HG02759 (cell line): ENCODE results near the gene FSTL4.
A peak's percentile ranks its signal among the peaks of the same experiment; 100 is the strongest.

Source experiments
- ATAC-seq: cut with Tn5 transposase; IDR thresholded peaks from one replicate; pipeline ENCODE4 v1.9.1; 2021; ENCODE audit warnings: mild to moderate bottlenecking, moderate library complexity; ENCODE audit not compliant: unreplicated experiment

FSTL4 gene

DNA sequence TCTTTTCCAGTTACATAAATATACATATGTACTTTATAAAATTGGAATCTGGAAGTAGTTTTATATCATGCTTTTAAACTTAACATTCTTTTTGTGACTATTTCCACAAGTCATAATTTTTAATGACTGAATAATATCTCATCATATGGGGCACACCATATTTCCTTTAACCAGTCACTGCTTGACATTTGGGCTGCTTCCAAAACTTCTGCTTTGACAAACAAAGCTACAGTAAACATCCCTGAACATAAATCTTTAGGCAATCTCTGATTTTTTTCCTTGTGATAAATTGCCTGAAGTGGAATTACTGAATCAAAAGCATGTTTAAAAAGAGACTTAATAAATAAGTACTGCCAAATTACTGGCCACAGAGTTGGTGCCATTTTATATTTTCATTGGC lies 178.0 kb downstream of the FSTL4 start:
- no peak for ATAC-seq

DNA sequence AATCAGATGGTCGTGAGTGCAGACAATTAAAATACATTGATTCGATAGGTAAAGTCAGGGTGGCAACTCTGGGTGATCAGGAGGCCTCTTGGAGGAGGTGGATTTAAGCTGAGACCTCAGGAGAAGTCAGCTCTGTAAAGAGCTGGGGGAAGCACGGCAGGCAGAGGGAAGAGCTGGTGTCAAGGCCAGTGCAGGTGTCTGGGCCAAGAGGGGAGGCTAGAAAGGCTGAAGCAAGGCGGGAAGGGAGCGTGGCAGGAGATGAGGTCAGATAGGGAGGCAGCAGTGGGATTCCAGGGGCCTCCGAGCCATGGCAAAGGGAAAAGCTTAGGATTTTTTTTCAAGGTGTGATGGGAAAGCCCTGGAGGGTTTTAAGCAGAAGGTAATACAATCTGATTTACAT lies 178.7 kb downstream of the FSTL4 start:
- ATAC-seq: no peak

DNA sequence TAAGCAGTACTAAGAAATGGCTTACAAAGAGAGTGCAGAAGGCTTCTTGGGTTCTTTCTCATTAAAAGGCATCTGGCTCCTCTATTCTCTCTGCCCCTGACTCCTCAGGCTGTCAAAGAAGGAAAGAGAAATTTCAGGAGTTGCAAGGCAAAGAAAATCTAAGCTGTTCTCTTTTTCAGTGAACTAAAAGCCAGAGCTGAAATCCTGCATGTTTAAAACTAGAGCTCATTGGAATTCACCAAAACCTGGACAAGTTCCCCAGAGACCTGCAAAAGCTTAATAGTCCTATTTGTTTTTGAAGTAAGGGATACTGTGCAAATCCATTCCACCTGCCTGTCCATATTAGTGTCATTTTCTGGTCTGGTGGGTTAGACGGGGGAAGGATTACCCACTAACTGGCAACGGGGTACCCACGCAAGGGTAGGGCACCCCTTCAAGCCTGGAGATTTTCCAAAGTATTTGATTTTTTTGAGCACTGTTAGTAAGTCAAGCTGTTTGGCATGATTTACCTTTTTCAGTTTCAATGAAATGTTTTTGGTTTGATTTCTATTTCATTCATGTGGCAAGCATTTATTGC lies 179.3 kb downstream of the FSTL4 start:
- ATAC-seq: no peak

DNA sequence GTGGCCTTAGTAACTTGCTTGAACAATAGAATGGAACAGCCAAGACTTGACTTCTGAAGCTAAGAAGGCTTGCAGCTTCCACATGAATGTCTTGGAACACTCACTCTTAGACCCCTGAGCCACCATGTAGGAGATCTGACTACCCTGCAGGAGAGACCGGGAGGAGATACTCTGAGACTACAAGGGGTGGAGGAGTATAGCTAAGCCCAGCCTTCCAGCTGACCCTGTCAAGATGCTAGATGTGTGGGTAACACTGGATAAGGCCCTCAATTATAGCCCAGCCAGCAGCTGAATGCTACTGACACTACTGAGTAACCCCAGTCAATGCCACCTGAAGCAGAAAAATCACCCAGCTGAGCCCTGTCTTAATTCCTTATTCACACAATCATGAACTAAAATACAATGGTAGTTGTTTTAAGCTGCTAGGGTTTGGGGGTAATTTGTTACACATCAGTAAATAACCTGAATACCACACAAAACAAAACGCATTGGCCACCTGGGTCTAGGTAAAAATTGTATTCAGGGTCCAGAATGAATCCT lies 180.9 kb downstream of the FSTL4 start:
- ATAC-seq: no peak

DNA sequence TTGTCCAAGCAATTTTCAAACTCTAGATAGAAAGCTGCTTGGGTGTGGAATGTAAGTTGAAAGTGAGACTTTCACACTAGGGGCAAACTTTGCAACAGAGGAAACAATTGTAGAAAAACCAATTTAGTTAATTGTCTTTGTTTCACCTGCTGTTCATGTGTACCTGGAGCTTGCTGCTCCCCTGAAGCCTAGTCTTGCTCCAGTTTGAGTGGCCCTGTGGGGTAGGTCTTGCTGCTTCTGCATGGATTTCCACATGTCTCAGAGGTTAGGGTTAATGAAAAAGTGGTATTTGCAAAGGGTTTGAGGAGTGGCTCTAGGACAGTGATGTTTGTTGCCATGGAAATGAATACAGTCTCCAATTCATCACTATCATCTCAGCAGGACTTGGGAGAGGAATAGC lies 182.2 kb downstream of the FSTL4 start:
- no peak for ATAC-seq

DNA sequence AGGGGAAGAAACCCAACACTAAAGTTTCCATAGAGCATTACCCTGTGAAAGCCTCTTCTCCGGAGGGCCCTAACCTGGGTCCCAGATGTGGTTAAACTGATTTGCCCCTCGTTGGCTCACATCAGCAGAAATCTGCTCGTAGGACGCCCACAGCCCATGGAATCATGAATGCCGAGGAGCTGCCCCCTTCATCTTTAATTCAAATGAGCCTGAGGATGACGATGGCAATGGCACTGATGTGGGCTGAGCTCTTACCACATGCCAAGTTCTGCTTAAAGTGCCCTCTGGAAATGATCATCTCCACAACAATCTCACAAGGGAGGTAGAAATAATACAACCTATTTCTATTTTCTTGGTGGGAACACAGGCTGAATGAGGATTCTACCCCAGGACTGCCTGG lies 183.3 kb downstream of the FSTL4 start:
- ATAC-seq: no peak

DNA sequence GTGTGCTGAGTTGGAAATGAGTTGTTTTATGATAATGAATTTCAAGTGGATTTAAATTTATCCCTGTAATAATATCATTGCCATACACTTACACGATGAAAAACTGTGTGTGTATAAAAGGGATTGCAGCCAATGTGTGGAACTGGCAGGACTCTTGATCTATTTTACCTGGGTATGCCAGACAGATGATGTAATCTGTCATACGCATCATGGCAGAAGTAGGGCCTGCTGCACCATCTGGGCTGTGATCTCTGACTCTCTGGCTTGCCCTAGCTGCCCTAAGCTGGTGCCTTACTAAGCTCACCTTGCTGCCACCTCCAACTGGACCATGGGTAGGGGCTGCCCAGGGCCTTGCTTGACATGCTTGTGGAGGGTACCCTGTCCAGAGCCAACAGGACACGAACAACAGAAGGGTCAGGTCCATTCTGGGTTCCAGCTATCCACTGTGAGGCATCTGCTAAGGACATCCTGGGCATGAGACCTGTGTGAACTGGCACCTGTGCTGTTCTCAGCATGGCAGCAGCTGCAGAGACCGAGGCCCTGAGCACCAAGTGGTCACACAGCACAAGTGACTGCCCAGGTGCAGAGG lies 184.2 kb downstream of the FSTL4 start:
- no peak for ATAC-seq

DNA sequence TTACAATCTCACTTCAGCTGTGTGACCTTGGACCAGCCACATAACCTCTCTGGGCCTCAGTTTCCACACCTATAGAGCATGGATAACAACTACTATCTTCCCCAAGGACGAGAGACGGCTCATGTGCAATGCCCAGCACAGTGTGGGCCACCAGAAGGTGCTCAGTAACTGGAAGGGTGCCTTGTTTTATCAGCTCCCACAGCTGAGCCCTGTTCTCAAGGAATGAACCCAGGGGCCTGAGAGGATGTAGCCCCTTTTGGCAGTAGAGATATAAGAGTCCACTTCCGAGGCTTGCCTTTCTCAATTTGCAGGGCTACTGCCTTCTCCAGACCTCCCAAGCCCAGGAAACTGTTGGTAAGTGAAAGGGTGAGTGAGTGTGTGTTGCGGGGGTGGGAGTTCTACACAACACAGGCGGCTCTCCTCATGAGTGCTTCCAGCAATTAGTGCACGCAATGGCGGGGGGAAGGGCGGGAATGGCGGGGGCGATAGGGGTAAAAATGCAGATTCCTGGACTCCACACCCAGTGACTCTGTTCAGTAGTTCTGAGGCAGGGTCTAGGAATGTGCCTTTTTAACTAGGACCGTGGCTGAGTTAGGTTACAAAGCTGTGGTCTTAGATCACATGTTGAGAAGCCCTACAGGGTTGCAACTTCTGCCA lies 185.1 kb downstream of the FSTL4 start:
- no peak for ATAC-seq

DNA sequence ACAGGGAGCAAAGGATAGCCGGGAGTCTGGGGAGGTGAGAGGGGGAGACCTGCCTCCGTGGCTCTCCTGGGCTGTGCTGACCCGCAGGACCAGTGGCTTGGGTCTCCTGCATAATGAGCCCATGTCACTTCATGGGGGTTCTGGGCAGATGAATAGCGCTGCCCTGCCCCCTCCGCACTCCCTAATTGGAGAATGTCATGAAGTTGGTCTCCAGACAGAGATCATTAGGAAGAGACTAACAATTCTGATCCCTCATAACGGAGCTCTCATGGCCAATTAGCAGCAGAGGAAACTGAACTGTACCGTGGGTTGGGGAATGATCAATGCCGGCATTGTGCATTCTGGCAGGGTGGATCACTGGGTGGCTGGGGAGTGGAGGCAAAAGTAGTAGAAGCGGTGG lies 186.1 kb downstream of the FSTL4 start:
- no peak for ATAC-seq

DNA sequence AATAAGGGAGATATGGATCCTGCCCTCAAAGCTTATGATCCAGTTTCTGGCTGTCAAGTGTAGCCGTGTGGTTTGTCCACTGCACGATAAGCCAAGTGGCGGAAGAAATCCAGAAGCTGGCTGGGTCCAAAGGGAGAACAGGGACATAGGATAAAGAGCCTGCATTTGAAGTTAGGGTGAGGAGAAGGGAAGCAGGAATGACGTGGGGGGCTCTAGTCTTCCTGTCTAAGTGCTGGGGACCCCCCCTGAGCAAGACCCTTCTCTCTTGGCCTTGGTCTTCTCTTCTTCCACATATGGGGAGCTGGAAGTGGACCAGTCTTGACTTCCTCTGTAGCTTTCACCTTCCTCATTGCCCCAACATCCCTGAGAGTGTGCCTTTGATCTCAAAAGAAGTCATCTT lies 186.6 kb downstream of the FSTL4 start:
- ATAC-seq: no peak

DNA sequence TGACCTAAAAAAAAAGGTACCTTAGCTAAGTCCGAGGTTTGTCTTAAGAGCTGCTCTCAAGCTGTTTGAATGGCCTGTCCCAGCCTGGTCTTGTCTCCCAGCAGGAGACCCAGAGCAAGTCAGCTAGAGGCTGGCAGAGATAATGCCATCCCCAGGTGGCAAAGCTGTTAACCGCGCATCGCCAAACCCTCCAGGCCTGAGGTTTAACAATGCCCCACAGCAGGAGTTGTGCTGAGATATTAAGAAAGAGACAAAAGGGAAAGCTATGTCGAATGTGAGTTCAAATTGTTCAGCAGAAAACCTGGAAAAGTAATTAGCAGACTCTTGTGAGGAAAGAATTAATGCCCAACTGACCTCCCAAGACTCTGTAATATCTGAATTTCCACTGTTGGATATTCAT lies 187.1 kb downstream of the FSTL4 start:
- ATAC-seq: no peak

DNA sequence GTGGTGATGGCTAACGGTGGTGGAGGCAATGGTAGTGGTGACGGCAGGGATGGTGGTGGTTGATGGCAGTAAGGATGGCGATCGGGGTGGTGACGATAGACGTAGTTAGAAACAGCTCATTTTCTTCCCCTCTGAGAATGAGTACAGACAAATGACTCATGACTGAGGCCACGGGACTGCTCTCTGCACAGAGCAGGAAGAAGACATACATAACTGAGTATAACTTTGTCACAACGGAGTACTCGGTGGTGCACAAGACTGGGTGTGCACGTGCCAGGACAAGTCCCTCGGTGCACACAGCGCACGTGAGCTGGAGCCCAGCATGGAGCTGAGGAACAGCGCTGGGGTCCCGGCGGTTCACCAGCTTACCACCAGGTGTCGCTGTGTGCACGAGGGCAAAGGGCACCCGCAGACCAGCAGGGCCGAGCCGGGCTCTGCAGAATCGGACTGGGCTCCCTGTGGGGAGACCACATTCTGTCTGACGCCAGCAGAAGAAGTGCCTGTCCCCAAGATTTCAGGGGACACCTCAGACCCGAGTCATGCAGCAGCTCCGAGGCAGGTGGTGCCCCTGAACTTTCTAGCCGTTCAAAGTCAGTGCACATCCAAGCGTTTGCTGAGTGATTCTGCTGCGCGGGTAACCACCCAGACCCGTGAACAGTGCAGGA lies 188.6 kb downstream of the FSTL4 start:
- peak; percentile 80 for ATAC-seq

DNA sequence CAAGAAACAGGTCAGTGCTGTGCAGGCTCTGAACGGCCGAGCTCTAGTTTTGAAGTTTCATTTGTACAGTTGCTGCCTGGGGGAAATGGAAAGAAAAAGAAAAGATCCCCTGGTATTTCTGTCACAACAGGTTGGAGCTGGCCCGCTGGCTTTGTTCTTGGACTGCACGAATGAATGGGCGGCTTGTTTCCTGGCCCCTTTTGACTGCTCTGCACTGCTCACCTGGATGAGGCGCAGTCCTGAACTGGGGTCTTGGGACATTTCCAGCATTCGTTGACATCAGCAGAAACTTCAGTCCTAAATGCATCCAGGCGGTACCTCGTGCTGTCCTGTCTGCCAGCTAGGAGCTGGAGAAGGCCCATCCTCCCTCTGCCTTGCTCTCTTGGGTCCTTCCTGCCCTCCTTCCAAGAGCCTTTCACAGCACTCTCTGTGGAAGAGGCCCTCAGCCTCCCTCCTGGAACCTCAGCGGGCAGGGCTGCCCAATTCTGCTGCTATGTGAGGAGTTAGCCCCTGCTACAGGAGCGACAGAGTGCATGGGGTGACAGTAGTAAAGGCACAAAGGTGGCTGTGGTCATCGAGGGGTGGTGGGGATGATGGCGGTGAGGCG lies 189.2 kb downstream of the FSTL4 start:
- ATAC-seq: no peak

DNA sequence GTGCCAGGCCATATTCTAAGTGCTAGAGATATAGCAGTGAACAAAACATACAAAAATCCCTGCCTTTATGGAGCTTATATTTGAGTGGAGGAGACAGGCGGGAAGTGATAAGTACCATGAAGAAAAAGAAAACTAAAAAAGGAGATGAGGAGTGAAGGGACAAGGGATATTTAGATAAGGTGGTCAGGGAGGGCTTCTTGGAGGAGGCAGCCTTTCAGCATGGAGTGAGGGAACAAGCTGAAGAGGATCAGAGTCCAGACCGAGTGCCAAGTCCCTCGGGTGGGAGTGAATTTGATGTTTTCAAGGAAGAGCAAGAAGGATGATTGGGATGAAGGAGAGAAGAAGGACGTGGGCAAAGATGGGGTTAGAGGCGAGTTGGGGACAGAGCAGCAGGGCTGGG lies 190.5 kb downstream of the FSTL4 start:
- ATAC-seq: no peak

DNA sequence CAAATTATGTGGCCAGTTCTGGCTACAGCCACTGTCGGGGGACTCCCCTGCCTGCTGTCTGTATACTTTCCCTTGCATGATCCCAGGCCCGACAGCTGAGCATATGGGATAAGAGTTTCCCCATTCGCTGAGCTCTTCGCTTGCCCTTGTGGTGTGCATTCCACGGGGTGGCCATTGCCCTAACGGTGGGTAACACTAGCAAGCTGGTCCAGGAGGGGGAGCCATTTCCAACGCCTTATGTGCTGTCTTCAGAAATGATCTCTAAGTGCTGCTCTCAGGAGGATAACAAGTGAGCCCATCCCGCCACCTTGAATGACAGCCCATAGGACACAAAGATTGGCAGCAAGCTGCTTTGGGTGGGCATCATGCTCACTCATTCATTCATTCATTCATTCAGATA lies 190.9 kb downstream of the FSTL4 start:
- ATAC-seq: no peak

DNA sequence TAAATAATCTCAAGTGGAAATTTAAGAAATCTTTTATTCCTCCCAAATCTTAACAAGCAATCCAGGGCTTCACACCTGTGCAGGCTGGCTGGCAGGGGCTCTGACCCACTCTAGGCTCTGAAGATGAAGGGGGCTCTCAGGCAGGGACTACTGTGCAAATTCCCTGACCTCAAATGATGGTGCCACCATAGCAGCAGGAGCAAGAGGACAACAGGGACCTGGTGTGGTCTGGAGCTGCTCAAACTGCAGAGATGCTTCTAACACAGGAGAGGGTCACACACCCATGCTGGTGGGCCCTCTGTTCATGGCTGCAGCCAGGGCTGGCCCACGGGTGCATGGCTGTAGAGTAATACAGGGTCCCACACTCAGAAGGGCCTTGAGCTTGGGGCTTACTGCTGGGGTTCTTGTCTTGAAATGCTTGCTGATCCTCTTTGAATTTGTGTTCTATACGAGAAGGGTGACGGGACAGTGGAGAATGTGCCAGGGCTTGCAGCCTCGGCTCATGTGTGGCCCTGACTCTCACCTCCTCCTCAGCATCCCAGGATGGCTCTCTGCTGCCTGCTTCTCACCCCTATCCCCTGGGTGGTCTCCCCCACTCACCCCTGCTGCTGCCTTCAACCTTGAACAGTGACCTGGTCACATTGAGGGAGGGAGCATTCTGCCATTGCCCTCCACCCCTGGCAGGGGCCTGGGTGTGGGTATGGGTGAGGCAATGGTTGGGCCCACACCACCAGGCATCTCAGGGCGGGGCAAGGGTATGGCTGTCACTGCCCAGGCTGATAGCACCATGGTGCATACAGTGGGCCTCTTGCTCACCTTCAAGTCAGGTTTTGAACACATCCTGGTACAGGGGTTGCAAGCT lies 191.7 kb downstream of the FSTL4 start:
- no peak for ATAC-seq

DNA sequence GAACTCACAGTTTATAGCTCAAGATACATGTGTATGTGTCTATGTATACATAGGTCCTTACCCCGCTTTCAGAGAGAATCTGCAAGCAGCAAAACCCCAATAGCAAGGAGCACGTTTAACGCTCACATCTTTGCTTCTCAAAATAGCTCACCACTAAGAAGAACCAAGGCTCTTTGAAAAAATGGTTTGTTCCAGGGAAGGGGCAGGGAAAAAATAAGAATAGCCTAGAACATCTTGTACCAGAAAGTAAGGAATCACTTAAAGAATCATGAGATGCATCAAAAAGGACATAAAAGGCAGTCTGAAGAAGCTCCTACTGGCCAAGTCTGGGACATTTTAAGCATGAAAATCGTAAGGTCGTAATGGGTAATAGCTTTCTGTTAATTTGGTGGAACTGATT lies 196.4 kb downstream of the FSTL4 start:
- no peak for ATAC-seq

DNA sequence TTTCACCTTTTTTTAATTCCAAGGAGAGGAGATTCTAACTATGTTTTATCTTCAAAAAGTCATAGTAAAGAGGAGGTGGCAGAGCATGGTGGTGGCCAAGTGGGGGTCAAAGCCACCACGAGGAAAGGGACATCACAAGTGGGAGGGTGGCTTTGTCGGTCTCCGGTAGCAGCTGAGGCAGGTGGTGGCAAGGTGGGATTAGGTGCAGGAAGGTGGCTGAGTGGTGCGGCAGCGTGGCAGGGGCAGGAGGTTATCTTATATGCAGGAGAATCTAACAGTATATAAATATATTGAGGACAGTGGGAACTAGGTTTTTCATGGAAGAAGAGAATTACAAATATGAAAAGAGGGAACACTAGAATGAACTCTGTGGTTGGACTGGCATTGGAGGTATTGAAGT lies 196.8 kb downstream of the FSTL4 start:
- no peak for ATAC-seq

DNA sequence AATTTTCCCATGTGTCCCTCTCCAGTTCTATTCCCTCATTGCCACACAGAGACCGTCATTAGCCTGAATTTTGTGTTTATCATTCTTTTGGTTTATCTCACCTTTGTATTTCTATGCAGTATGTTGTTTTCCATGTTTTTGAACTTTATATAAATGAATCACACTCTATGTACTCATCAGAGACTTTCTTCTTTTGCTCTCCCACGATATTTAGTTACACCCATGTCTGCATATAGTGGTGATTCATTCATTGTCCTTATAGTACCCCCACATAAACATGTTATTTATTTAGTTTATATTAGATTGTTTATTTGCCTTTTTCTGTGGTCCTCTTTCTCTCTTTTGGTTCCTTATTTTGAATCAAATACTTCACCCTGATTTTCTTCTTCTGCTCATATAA lies 199.7 kb downstream of the FSTL4 start:
- no peak for ATAC-seq

DNA sequence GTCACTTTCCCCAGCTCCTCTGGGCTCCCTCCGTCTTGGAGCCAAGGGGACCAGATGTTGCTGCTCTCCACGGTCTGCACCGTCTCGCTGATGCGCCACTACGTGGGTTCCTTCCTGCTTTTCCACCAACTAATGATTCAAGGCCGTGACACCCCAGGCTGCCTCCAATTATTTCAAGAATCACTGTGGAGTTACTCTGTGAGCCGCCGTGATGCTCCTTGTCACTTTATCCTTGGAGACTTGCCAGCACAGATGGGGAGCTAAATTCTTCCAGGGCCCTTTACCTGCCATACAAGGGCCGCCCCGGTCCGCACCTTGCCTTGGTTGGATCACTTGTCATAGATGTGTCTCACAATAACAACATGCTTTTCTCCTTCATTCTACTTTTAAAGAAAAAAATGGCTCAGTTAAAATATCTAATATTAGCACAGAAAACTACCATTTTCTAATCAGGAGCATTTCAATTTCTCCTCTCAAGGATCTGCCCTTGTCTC lies 202.0 kb downstream of the FSTL4 start:
- no peak for ATAC-seq
